PFSK-1 (cell line): Measurements from ENCODE around the gene FNBP1.

Experiments used
- FOXP2 ChIP-seq: optimal IDR thresholded peaks from 2 replicates; pipeline ENCODE3; 2011; ENCODE audit warnings: borderline replicate concordance, control low read depth, inconsistent platforms; ENCODE audit not compliant: insufficient read depth; ENCODE audit errors: extremely low read length, extremely low read depth
- POLR2AphosphoS5 ChIP-seq: IDR thresholded peaks from 2 replicates; pipeline ENCODE4 v1.6.1; 2012; ENCODE audit warnings: low read depth, mild to moderate bottlenecking, control low read depth, low read length, moderate library complexity
- REST ChIP-seq, 2 experiments: IDR thresholded peaks; 2 replicates each; pipeline versions ENCODE4 v1.6.1 to v1.8.0; 2011 to 2012; ENCODE audit warnings: low read depth in 2 of 2, low read length in 2 of 2, control low read depth in 1 of 2, inconsistent platforms in 1 of 2, mild to moderate bottlenecking in 1 of 2, moderate library complexity in 1 of 2; ENCODE audit not compliant: insufficient read depth in 1 of 2
- SIN3A ChIP-seq: IDR thresholded peaks from 2 replicates; pipeline ENCODE4 v1.6.1; 2012; ENCODE audit warnings: mild to moderate bottlenecking, low read length, moderate library complexity, borderline replicate concordance; ENCODE audit not compliant: insufficient read depth
- TAF1 ChIP-seq: IDR thresholded peaks from 2 replicates; pipeline ENCODE4 v1.6.1; 2012; ENCODE audit warnings: low read length, control low read depth, borderline replicate concordance; ENCODE audit not compliant: insufficient read depth

FNBP1 gene

GRCh38 chr9:129873563-129874190 is 169.3 kb downstream of the FNBP1 start:
- no peak for TF ChIP-seq FOXP2
- no peak for TF ChIP-seq SIN3A
- no peak for TF ChIP-seq REST (IDR thresholded peaks at IDR 0.05; ENCODE audit: insufficient read depth in 1 of 2, low read depth in 2 of 2, low read length in 2 of 2)
- no peak for TF ChIP-seq TAF1
- no peak for TF ChIP-seq POLR2AphosphoS5

- TF ChIP-seq POLR2AphosphoS5 (no peak), SIN3A (no peak), FOXP2 (no peak), TAF1 (no peak), REST (IDR thresholded peaks at IDR 0.05; ENCODE audit: insufficient read depth in 1 of 2, low read depth in 2 of 2, low read length in 2 of 2) (no peak)
Measured at GRCh38 chr9:129871046-129871445, 171.9 kb downstream of the FNBP1 start.

GRCh38 chr9:129869585-129870501 is 173.1 kb downstream of the FNBP1 start:
- no peak for TF ChIP-seq POLR2AphosphoS5
- TF ChIP-seq TAF1 = no peak
- no peak for TF ChIP-seq FOXP2
- no peak for TF ChIP-seq REST (IDR thresholded peaks at IDR 0.05; ENCODE audit: insufficient read depth in 1 of 2, low read depth in 2 of 2, low read length in 2 of 2)
- no peak for TF ChIP-seq SIN3A

GRCh38 chr9:129868872-129869486 is 174.0 kb downstream of the FNBP1 start:
- TF ChIP-seq POLR2AphosphoS5 (no peak), TAF1 (no peak), FOXP2 (no peak), REST (IDR thresholded peaks at IDR 0.05; ENCODE audit: insufficient read depth in 1 of 2, low read depth in 2 of 2, low read length in 2 of 2) (no peak), SIN3A (no peak)
